ENCODE results near the gene NOC3L.

- TF ChIP-seq EZH2 (IDR thresholded peaks at IDR 0.05) (no peak), POLR2AphosphoS5 (IDR thresholded peaks at IDR 0.05; ENCODE audit: borderline replicate concordance, low read depth, low read length) (no peak), FOXP2 (optimal IDR thresholded peaks at IDR 0.05; ENCODE audit: control extremely low read depth, extremely low read length, insufficient read depth) (no peak)
These were observed 53.9 kb downstream of the NOC3L start for GRCh38 chr10:94308866-94309265.

Measured in SK-N-MC (cell line).